Measurements from ENCODE around the gene PHLPP1. TPM values are rescaled to one million over a fixed set of nuclear protein-coding genes. Genes with fewer than 3 reads are reported as not detected.

PHLPP1 gene
- total RNA-seq, 1 experiment from 2014 or later, result 14.7 TPM

DNA sequence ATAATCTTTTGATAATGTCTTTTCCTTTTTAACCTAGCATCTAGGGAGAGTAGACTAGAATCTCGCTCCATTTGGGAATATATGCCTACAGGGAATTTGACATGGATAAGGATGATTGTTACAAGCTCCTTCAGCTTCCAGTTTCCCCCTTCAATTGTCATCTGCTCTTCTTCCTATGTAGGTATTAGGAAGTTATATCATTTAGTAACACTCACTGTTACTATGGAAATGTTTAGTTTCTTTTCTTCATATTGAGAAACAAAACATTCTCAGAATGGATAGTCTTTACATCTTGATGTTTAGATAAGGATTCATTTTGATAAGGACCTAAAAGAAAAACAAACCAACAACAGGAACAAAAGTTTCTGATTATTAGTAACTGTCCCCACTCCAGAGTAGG is 127.6 kb downstream of the PHLPP1 start:
- ChIA-PET RAD21 (ENCODE audit: low non-redundant PET in 1 of 2, low total read pairs in 2 of 2, uncharacterized antibody in 2 of 2, unreplicated experiment in 2 of 2) (no interaction called here), CTCF (no interaction called here), POLR2A (no interaction called here)
- ATAC-seq (no peak), DNase-seq (ENCODE audit: low read depth, low spot score) (no peak)
- intact Hi-C loops (cut with micrococcal nuclease), result no loop called here
- Histone ChIP-seq H3K27ac (ENCODE audit: low read depth, low read length) (no peak overlapping the region), H3K9ac (ENCODE audit: low read length) (no peak overlapping the region), H3K79me2 (ENCODE audit: insufficient read depth, low read length) (no peaks in the 10 kb centered on the region), H2AFZ (ENCODE audit: low read depth, low read length, poor library complexity, severe bottlenecking) (no peak overlapping the region), H3K9me3 (ENCODE audit: control insufficient read depth in 1 of 2, insufficient read depth in 1 of 2, low read depth in 1 of 2, low read length in 2 of 2) (no peaks in the 10 kb centered on the region), H3K4me2 (ENCODE audit: low read length) (no peak overlapping the region), H3K4me3 (replicated peaks in 1 of 2; ENCODE audit: low read depth in 1 of 2, low read length in 2 of 2) (no peak overlapping the region), H3K27me3 (ENCODE audit: insufficient read depth, low read length) (no peaks in the 10 kb centered on the region), H4K20me1 (ENCODE audit: insufficient read depth) (no peaks in the 10 kb centered on the region), H3K4me1 (ENCODE audit: control insufficient read depth in 1 of 2, insufficient read depth in 2 of 2, low read length in 2 of 2) (no peaks in the 10 kb centered on the region), H3K36me3 (ENCODE audit: control insufficient read depth in 1 of 2, insufficient read depth in 2 of 2, low read length in 2 of 2) (no peaks in the 10 kb centered on the region), H3K9me2 (ENCODE audit: insufficient read depth) (no peaks in the 10 kb centered on the region)
- BruUV-seq (replicated peaks), result no TSS peak
- TF ChIP-seq TCF7L2 (IDR thresholded peaks at IDR 0.05; ENCODE audit: borderline replicate concordance, extremely low read depth, insufficient read depth, insufficient read length) (no peak), POLR2A (IDR thresholded peaks at IDR 0.05; ENCODE audit: borderline replicate concordance, extremely low read depth, insufficient read depth, insufficient read length) (no peak), ZFX (IDR thresholded peaks at IDR 0.05) (no peak), JUND (IDR thresholded peaks at IDR 0.05) (no peak), EGR1 (IDR thresholded peaks at IDR 0.05; ENCODE audit: low read depth) (no peak), POLR2AphosphoS5 (IDR thresholded peaks at IDR 0.05; ENCODE audit: low read depth, low read length) (no peak), EZH2phosphoT487 (IDR thresholded peaks at IDR 0.05; ENCODE audit: borderline replicate concordance) (no peak), EZH2 (IDR thresholded peaks at IDR 0.05) (no peak), RAD21 (IDR thresholded peaks at IDR 0.05; ENCODE audit: low read depth) (no peak)
- TF ChIP-seq, protein P1, sequence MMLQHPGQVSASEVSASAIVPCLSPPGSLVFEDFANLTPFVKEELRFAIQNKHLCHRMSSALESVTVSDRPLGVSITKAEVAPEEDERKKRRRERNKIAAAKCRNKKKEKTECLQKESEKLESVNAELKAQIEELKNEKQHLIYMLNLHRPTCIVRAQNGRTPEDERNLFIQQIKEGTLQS (IDR thresholded peaks at IDR 0.05), result no peak
- TF ChIP-seq, protein P2, sequence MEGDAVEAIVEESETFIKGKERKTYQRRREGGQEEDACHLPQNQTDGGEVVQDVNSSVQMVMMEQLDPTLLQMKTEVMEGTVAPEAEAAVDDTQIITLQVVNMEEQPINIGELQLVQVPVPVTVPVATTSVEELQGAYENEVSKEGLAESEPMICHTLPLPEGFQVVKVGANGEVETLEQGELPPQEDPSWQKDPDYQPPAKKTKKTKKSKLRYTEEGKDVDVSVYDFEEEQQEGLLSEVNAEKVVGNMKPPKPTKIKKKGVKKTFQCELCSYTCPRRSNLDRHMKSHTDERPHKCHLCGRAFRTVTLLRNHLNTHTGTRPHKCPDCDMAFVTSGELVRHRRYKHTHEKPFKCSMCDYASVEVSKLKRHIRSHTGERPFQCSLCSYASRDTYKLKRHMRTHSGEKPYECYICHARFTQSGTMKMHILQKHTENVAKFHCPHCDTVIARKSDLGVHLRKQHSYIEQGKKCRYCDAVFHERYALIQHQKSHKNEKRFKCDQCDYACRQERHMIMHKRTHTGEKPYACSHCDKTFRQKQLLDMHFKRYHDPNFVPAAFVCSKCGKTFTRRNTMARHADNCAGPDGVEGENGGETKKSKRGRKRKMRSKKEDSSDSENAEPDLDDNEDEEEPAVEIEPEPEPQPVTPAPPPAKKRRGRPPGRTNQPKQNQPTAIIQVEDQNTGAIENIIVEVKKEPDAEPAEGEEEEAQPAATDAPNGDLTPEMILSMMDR (IDR thresholded peaks at IDR 0.05 in 2 of 3, conservative IDR thresholded peaks at IDR 0.05 in 1 of 3; ENCODE audit: borderline replicate concordance in 1 of 3, insufficient read depth in 1 of 3, low read depth in 2 of 3, low read length in 2 of 3), result no peak

Data from HCT116 (cell line).